Activated T-cell treated with anti-CD3 and anti-CD28 coated beads, Interleukin-2, amount 50 U/mL, for 24 hours (primary cell): ENCODE data around the gene RAB24.
"Not testable (repeated sequence)": the region's sequence is repeated elsewhere in the genome, so short reads cannot be mapped to it uniquely, and the experiment has no call there.

Source experiments
- DNase-seq: peaks from one replicate; pipeline ENCODE4 v3.0.0-alpha.2; 2020
- H3K27ac Mint-ChIP-seq: 2 replicates; pipeline ENCODE4 v1.8.0; 2020; ENCODE audit warnings: mild to moderate bottlenecking, mixed read lengths
- H3K27me3 Mint-ChIP-seq: 2 replicates; pipeline ENCODE4 v1.8.0; 2020; ENCODE audit warnings: mixed read lengths
- H3K36me3 Mint-ChIP-seq: 2 replicates; pipeline ENCODE4 v1.8.0; 2020; ENCODE audit warnings: low read depth, mixed read lengths
- H3K4me1 Mint-ChIP-seq: 2 replicates; pipeline ENCODE4 v1.8.0; 2020; ENCODE audit warnings: low read depth, mixed read lengths
- H3K4me3 Mint-ChIP-seq: 2 replicates; pipeline ENCODE4 v1.8.0; 2020; ENCODE audit warnings: mild to moderate bottlenecking, moderate library complexity, mixed read lengths
- H3K9me3 Mint-ChIP-seq: 2 replicates; pipeline ENCODE4 v1.8.0; 2020; ENCODE audit warnings: mixed read lengths

Gene RAB24

DNA sequence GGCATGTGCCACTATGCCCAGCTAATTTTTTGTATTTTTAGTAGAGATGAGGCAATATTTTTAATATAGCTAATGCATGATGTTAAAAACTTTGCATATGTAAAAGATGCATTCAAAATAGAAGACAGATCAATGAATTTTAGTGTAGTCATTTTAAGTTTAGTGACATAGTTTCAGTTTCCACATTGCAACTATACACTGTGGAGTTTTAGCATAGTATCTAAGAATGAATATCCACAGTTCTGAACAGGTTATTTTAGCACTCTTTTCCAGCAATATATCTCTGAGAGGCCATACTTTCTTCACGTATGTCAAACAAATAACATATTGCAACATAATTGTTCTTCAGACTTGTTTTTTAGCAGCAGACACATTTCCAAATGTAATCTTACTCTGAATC lies 39.3 kb downstream of the RAB24 start:
- H3K4me3 Mint-ChIP-seq = no peak overlapping the region
- DNase-seq = no peak
- H3K36me3 Mint-ChIP-seq = peaks cover 91% of the 10 kb centered on the region
- no peaks in the 10 kb centered on the region for H3K9me3 Mint-ChIP-seq
- H3K4me1 Mint-ChIP-seq = peaks cover 8% of the 10 kb centered on the region
- H3K27ac Mint-ChIP-seq = peak overlapping the region; percentile 40
- no peaks in the 10 kb centered on the region for H3K27me3 Mint-ChIP-seq

DNA sequence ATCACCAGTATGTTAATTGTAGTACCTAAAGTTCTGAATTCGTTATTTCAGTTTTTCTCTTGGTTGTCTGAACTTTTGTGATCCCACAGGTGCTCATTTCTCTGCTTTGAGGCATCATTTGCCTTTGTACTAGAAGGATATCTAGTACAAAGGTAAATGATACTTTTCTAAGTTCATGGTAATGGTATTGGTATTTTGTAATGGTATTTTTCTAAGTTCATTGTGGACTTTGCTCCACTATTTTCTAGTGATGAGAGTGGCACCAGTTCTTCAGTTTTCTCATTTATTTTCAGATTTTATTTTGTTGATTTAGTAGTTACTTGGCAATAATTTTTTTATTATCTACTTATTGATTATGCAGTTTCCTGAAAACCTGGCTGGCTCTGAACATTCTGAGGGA lies 42.0 kb downstream of the RAB24 start:
- Mint-ChIP-seq H3K27ac (no peak overlapping the region), H3K36me3 (peaks cover 97% of the 10 kb centered on the region), H3K4me3 (no peak overlapping the region), H3K9me3 (no peaks in the 10 kb centered on the region), H3K4me1 (peaks cover 8% of the 10 kb centered on the region), H3K27me3 (no peaks in the 10 kb centered on the region)
- DNase-seq = no peak

DNA sequence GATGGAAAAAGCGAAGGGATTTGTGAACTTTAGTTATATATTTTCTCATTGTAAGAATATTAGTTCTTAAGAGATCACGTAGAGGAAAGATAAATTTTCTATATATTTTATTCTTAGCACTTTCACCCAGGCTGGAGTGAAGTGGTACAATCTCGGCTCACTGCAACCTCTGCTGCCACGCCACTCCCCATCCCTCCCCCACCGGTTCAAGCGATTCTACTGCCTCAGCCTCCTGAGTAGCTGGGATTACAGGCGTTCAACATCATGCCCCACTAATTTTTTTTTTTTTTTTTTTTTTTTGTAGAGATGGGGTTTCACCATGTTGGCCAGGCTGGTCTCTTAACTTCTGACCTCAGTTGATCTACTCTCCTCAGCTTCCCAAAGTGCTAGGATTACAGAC lies 42.6 kb downstream of the RAB24 start:
- Mint-ChIP-seq H3K27ac (no peak overlapping the region), H3K36me3 (peaks cover 97% of the 10 kb centered on the region), H3K9me3 (no peaks in the 10 kb centered on the region), H3K27me3 (no peaks in the 10 kb centered on the region), H3K4me3 (no peak overlapping the region), H3K4me1 (peaks cover 8% of the 10 kb centered on the region)
- no peak for DNase-seq

DNA sequence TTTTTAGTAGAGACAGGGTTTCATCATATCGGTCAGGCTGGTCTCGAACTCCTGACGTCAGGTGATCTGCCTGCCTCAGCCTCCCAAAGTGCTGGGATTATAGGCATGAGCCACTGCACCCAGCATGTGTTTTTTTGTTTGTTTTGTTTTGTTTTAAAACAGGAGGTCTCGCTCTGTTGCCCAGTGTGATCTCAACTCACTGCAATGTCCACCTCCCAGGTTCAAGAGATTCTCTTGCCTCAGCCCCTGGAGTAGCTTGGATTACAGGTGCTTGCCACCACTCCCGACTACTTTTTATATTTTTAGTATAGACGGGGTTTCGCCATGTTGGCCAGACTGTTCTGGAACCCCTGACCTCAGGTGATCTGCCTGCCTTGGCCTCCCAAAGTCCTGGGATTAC lies 44.8 kb downstream of the RAB24 start:
- H3K9me3 Mint-ChIP-seq, H3K4me3 Mint-ChIP-seq, DNase-seq, H3K27me3 Mint-ChIP-seq, H3K4me1 Mint-ChIP-seq: not testable (repeated sequence)
- peak overlapping the region; percentile 13 for H3K27ac Mint-ChIP-seq
- H3K36me3 Mint-ChIP-seq = peaks cover 98% of the 10 kb centered on the region

DNA sequence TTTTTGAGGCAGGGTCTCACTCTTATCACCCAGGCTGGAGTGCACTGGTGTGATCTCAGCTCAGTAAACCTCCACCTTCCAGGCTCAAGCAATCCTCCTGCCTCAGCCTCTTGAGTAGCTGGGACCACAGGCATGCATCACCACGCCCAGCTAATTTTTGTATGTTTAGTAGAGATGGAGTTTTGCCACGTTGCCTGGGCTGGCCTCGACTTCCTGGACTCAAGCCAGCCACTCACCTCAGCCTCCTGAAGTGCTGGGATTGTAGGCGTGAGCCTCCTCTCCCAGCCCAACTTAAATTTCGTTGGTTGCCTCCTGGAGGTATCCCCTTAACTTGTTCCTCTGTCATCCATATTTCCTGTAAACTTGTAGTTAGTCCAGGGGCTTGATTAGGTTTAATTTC lies 47.2 kb downstream of the RAB24 start:
- H3K27me3 Mint-ChIP-seq = no peaks in the 10 kb centered on the region
- H3K4me3 Mint-ChIP-seq = no peak overlapping the region
- DNase-seq = no peak
- H3K27ac Mint-ChIP-seq = no peak overlapping the region
- no peaks in the 10 kb centered on the region for H3K4me1 Mint-ChIP-seq
- no peaks in the 10 kb centered on the region for H3K9me3 Mint-ChIP-seq
- H3K36me3 Mint-ChIP-seq = peaks cover 98% of the 10 kb centered on the region

DNA sequence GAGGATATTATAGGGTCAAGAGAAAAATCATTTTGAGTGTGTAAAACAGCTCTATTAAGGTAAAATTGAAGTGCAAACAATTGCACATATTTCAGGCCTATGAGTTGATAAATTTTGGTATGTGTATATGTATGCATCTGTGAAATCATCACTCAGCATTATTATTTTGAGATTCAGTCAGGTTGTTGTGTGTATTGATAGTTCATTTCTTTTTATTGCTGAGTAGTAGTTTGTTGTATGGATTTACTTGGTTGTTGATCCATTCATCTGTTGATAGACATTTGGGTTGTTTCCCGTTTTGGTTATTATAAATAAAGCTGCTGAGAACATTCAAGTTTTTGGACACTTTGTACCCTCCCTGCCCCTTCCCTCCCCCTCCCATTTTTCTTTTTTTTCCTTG lies 50.3 kb downstream of the RAB24 start:
- Mint-ChIP-seq H3K9me3 (no peaks in the 10 kb centered on the region), H3K4me3 (no peak overlapping the region), H3K4me1 (no peaks in the 10 kb centered on the region), H3K27ac (peak overlapping the region; percentile 67), H3K36me3 (peaks cover 92% of the 10 kb centered on the region), H3K27me3 (no peaks in the 10 kb centered on the region)
- DNase-seq = no peak
